GM23248 (cell line): ENCODE data around the gene XRCC5.

ENCODE experiments used
- EZH2 ChIP-seq: fragments of 200-600 bp; sonication (generic); IDR thresholded peaks from 2 replicates; pipeline ENCODE4 v1.6.1; 2018; ENCODE audit warnings: antibody characterized with exemption, mild to moderate bottlenecking; ENCODE audit not compliant: insufficient read depth, poor library complexity, severe bottlenecking
- EZH2phosphoT487 ChIP-seq: fragments of 200-600 bp; sonication (generic); IDR thresholded peaks from 2 replicates; pipeline ENCODE4 v1.6.1; 2018; ENCODE audit warnings: antibody characterized with exemption, moderate library complexity, mild to moderate bottlenecking, low read depth; ENCODE audit not compliant: insufficient read depth

GRCh38 chr2:216188956-216189355, 79.8 kb downstream of the XRCC5 start:
- TF ChIP-seq EZH2 (no peak), EZH2phosphoT487 (no peak)
